HG03457 (cell line): ENCODE results near the gene FGFRL1.
"Not testable (repeated sequence)": the region's sequence is repeated elsewhere in the genome, so short reads cannot be mapped to it uniquely, and the experiment has no call there.

Experiments
- ATAC-seq: cut with Tn5 transposase; IDR thresholded peaks from one replicate; pipeline ENCODE4 v1.9.1; 2021; ENCODE audit warnings: moderate number of reproducible peaks; ENCODE audit not compliant: unreplicated experiment

FGFRL1 gene

GRCh38 chr4:991451-992296, 19.8 kb upstream of the FGFRL1 start:
- ATAC-seq: no peak

- ATAC-seq: no peak
Observed at GRCh38 chr4:992297-993110, 18.9 kb upstream of the FGFRL1 start.

GRCh38 chr4:993111-994029, 18.1 kb upstream of the FGFRL1 start, which contains the start of gene SLC26A1:
SLC26A1 (minus strand) TSS chr4:993404; CDS start chr4:991703, 1,701 bp downstream.
- no peak for ATAC-seq

GRCh38 chr4:995311-996026, 16.0 kb upstream of the FGFRL1 start:
- no peak for ATAC-seq

- no peak for ATAC-seq
Observed at GRCh38 chr4:996030-996996, 15.1 kb upstream of the FGFRL1 start.

- no peak for ATAC-seq
Observed at GRCh38 chr4:996997-997374, 14.4 kb upstream of the FGFRL1 start.

- ATAC-seq: no peak
Observed at GRCh38 chr4:997375-998071, 13.9 kb upstream of the FGFRL1 start.

- ATAC-seq: no peak
Observed at GRCh38 chr4:998096-998691, 13.2 kb upstream of the FGFRL1 start.

- not testable (repeated sequence) for ATAC-seq
Observed at GRCh38 chr4:999240-999863, 12.1 kb upstream of the FGFRL1 start.

GRCh38 chr4:999882-1000425, 11.5 kb upstream of the FGFRL1 start:
- ATAC-seq: no peak

- no peak for ATAC-seq
Observed at GRCh38 chr4:1000686-1001260, 10.7 kb upstream of the FGFRL1 start.

- no peak for ATAC-seq
Observed at GRCh38 chr4:1001561-1002130, 9.8 kb upstream of the FGFRL1 start.

- ATAC-seq: no peak
Observed at GRCh38 chr4:1002131-1002630, 9.2 kb upstream of the FGFRL1 start.

GRCh38 chr4:1002631-1003251, 8.7 kb upstream of the FGFRL1 start:
- no peak for ATAC-seq

GRCh38 chr4:1003271-1004070, 8.0 kb upstream of the FGFRL1 start:
- no peak for ATAC-seq
